Activated naive CD8-positive, alpha-beta T cell (primary cell): ENCODE results near the gene GNLY.
"Not testable (repeated sequence)": the region's sequence is repeated elsewhere in the genome, so short reads cannot be mapped to it uniquely, and the experiment has no call there.

Experiments used
- H3K27ac Mint-ChIP-seq: one replicate; pipeline ENCODE4 v1.8.0; 2021; ENCODE audit warnings: mixed read lengths
- H3K27me3 Mint-ChIP-seq: one replicate; pipeline ENCODE4 v1.8.0; 2021; ENCODE audit warnings: mixed read lengths
- H3K36me3 Mint-ChIP-seq: one replicate; pipeline ENCODE4 v1.8.0; 2021; ENCODE audit warnings: mixed read lengths
- H3K4me1 Mint-ChIP-seq: one replicate; pipeline ENCODE4 v1.8.0; 2021; ENCODE audit warnings: low read depth, mixed read lengths
- H3K4me3 Mint-ChIP-seq: one replicate; pipeline ENCODE4 v1.8.0; 2021; ENCODE audit warnings: mild to moderate bottlenecking, mixed read lengths
- H3K9me3 Mint-ChIP-seq: one replicate; pipeline ENCODE4 v1.8.0; 2021; ENCODE audit warnings: low read depth, mixed read lengths

Gene GNLY

GRCh38 chr2:85694052-85695025 lies at the start of gene GNLY:
Gene GNLY, plus strand, starts transcription at chr2:85694358. Its CDS starts 61 bp downstream, at chr2:85694419.
- Mint-ChIP-seq H3K4me1 (no peaks in the 10 kb centered on the region), H3K27me3 (no peaks in the 10 kb centered on the region), H3K36me3 (no peaks in the 10 kb centered on the region), H3K9me3 (no peaks in the 10 kb centered on the region), H3K4me3 (no peak within 1 kb of the TSS), H3K27ac (no peak within 1 kb of the TSS)

GRCh38 chr2:85644909-85645308 lies 49.2 kb upstream of the GNLY start:
- peaks cover 8% of the 10 kb centered on the region for H3K36me3 Mint-ChIP-seq
- H3K27ac Mint-ChIP-seq: no peak overlapping the region
- no peak overlapping the region for H3K4me3 Mint-ChIP-seq
- H3K9me3 Mint-ChIP-seq: no peaks in the 10 kb centered on the region
- peaks cover 8% of the 10 kb centered on the region for H3K4me1 Mint-ChIP-seq
- no peaks in the 10 kb centered on the region for H3K27me3 Mint-ChIP-seq

- H3K36me3 Mint-ChIP-seq: peaks cover 8% of the 10 kb centered on the region
- H3K4me1 Mint-ChIP-seq: peaks cover 8% of the 10 kb centered on the region
- H3K27me3 Mint-ChIP-seq: no peaks in the 10 kb centered on the region
- H3K9me3 Mint-ChIP-seq: no peaks in the 10 kb centered on the region
- H3K27ac Mint-ChIP-seq: no peak overlapping the region
- H3K4me3 Mint-ChIP-seq: no peak overlapping the region
Observed at GRCh38 chr2:85646166-85646565, 48.0 kb upstream of the GNLY start.

GRCh38 chr2:85647823-85648526 lies 46.2 kb upstream of the GNLY start:
- Mint-ChIP-seq H3K27ac (no peak overlapping the region), H3K36me3 (peaks cover 6% of the 10 kb centered on the region), H3K27me3 (no peaks in the 10 kb centered on the region), H3K4me1 (no peaks in the 10 kb centered on the region), H3K4me3 (no peak overlapping the region), H3K9me3 (no peaks in the 10 kb centered on the region)

- peaks cover 6% of the 10 kb centered on the region for H3K36me3 Mint-ChIP-seq
- H3K4me3 Mint-ChIP-seq: no peak overlapping the region
- H3K4me1 Mint-ChIP-seq: no peaks in the 10 kb centered on the region
- H3K9me3 Mint-ChIP-seq: no peaks in the 10 kb centered on the region
- H3K27me3 Mint-ChIP-seq: no peaks in the 10 kb centered on the region
- H3K27ac Mint-ChIP-seq: peak overlapping the region; percentile 7
Observed at GRCh38 chr2:85648619-85649018, 45.5 kb upstream of the GNLY start.

- Mint-ChIP-seq H3K27me3 (no peaks in the 10 kb centered on the region), H3K9me3 (no peaks in the 10 kb centered on the region), H3K36me3 (peaks cover 6% of the 10 kb centered on the region), H3K4me1 (no peaks in the 10 kb centered on the region), H3K4me3 (no peak overlapping the region), H3K27ac (peak overlapping the region; percentile 52)
Observed at GRCh38 chr2:85649201-85650190, 44.7 kb upstream of the GNLY start.

GRCh38 chr2:85650456-85650855 lies 43.7 kb upstream of the GNLY start:
- Mint-ChIP-seq H3K4me3 (no peak overlapping the region), H3K27me3 (no peaks in the 10 kb centered on the region), H3K36me3 (peaks cover 6% of the 10 kb centered on the region), H3K27ac (no peak overlapping the region), H3K9me3 (no peaks in the 10 kb centered on the region), H3K4me1 (no peaks in the 10 kb centered on the region)

GRCh38 chr2:85651097-85651496 lies 43.1 kb upstream of the GNLY start:
- no peak overlapping the region for H3K27ac Mint-ChIP-seq
- H3K27me3 Mint-ChIP-seq: no peaks in the 10 kb centered on the region
- peaks cover 2% of the 10 kb centered on the region for H3K36me3 Mint-ChIP-seq
- H3K4me3 Mint-ChIP-seq: no peak overlapping the region
- H3K9me3 Mint-ChIP-seq: no peaks in the 10 kb centered on the region
- no peaks in the 10 kb centered on the region for H3K4me1 Mint-ChIP-seq

- Mint-ChIP-seq H3K27ac (no peak overlapping the region), H3K4me1 (no peaks in the 10 kb centered on the region), H3K9me3 (no peaks in the 10 kb centered on the region), H3K27me3 (no peaks in the 10 kb centered on the region), H3K4me3 (no peak overlapping the region), H3K36me3 (peaks cover 2% of the 10 kb centered on the region)
Observed at GRCh38 chr2:85652056-85652455, 42.1 kb upstream of the GNLY start.

GRCh38 chr2:85653996-85654395 lies 40.2 kb upstream of the GNLY start:
- Mint-ChIP-seq H3K4me1 (no peaks in the 10 kb centered on the region), H3K27ac (peak overlapping the region; percentile 5), H3K36me3 (peaks cover 2% of the 10 kb centered on the region), H3K9me3 (no peaks in the 10 kb centered on the region), H3K27me3 (no peaks in the 10 kb centered on the region), H3K4me3 (no peak overlapping the region)

GRCh38 chr2:85655961-85656417 lies 38.2 kb upstream of the GNLY start:
- H3K36me3 Mint-ChIP-seq: no peaks in the 10 kb centered on the region
- H3K27me3 Mint-ChIP-seq: no peaks in the 10 kb centered on the region
- no peak overlapping the region for H3K4me3 Mint-ChIP-seq
- H3K4me1 Mint-ChIP-seq: no peaks in the 10 kb centered on the region
- H3K9me3 Mint-ChIP-seq: no peaks in the 10 kb centered on the region
- H3K27ac Mint-ChIP-seq: peak overlapping the region; percentile 64

GRCh38 chr2:85656468-85656867 lies 37.7 kb upstream of the GNLY start:
- Mint-ChIP-seq H3K27me3 (no peaks in the 10 kb centered on the region), H3K9me3 (no peaks in the 10 kb centered on the region), H3K4me1 (no peaks in the 10 kb centered on the region), H3K4me3 (no peak overlapping the region), H3K36me3 (no peaks in the 10 kb centered on the region), H3K27ac (no peak overlapping the region)

- H3K4me1 Mint-ChIP-seq, H3K9me3 Mint-ChIP-seq, H3K36me3 Mint-ChIP-seq, H3K27me3 Mint-ChIP-seq, H3K4me3 Mint-ChIP-seq, H3K27ac Mint-ChIP-seq: not testable (repeated sequence)
Observed at GRCh38 chr2:85657399-85657798, 36.8 kb upstream of the GNLY start.

- Mint-ChIP-seq H3K27ac (no peak overlapping the region), H3K27me3 (no peaks in the 10 kb centered on the region), H3K9me3 (no peaks in the 10 kb centered on the region), H3K4me1 (no peaks in the 10 kb centered on the region), H3K4me3 (no peak overlapping the region), H3K36me3 (no peaks in the 10 kb centered on the region)
Observed at GRCh38 chr2:85659324-85659981, 34.7 kb upstream of the GNLY start.
